Spleen (tissue), 11 donors: ENCODE results near the gene DPP9. TPM values are rescaled to one million over a fixed set of nuclear protein-coding genes. Genes with fewer than 3 reads are reported as not detected.
A peak's percentile ranks its signal among the peaks of the same experiment; 100 is the strongest.
"Not testable (repeated sequence)": the region's sequence is repeated elsewhere in the genome, so short reads cannot be mapped to it uniquely, and the experiment has no call there.

Experiments
- DNase-seq: peaks from one replicate; pipeline ENCODE4 v3.0.0-alpha.2; 2020
- H3K27ac ChIP-seq, 8 donors: fragments of 200-600 bp; sonication (generic) in 7 of 8; 1 replicate in 4 of 8; 2 replicates in 4 of 8; pipeline versions ENCODE4 v1.5.0 to v1.8.0; 2016 to 2021; ENCODE audit warnings: inconsistent platforms in 4 of 8, mild to moderate bottlenecking in 4 of 8, moderate library complexity in 1 of 8
- H3K27me3 ChIP-seq, 7 donors: fragments of 200-600 bp; sonication (generic) in 6 of 7; replicated peaks in 1 of 7; 1 replicate in 4 of 7; 2 replicates in 3 of 7; pipeline versions ENCODE4 v1.5.0 to v1.8.0; 2016 to 2021; ENCODE audit warnings: inconsistent platforms in 3 of 7, mild to moderate bottlenecking in 1 of 7
- H3K36me3 ChIP-seq, 6 donors: fragments of 200-600 bp; sonication (generic) in 5 of 6; 1 replicate in 4 of 6; 2 replicates in 2 of 6; pipeline versions ENCODE4 v1.5.0 to v1.8.0; 2016 to 2021; ENCODE audit warnings: inconsistent platforms in 2 of 6
- H3K4me1 ChIP-seq, 6 donors: fragments of 200-600 bp; sonication (generic) in 5 of 6; 1 replicate in 3 of 6; 2 replicates in 3 of 6; pipeline versions ENCODE4 v1.5.0 to v1.8.0; 2016 to 2021; ENCODE audit warnings: inconsistent platforms in 3 of 6
- H3K4me3 ChIP-seq, 8 donors: fragments of 200-600 bp; sonication (generic) in 7 of 8; 1 replicate in 4 of 8; 2 replicates in 4 of 8; pipeline versions ENCODE4 v1.5.0 to v1.8.0; 2016 to 2021; ENCODE audit warnings: inconsistent platforms in 4 of 8, mild to moderate bottlenecking in 4 of 8, moderate library complexity in 2 of 8
- H3K9me3 ChIP-seq, 8 donors: fragments of 200-600 bp; sonication (generic) in 7 of 8; 1 replicate in 4 of 8; 2 replicates in 4 of 8; pipeline versions ENCODE4 v1.5.0 to v1.8.0; 2016 to 2021; ENCODE audit warnings: inconsistent platforms in 4 of 8
- CTCF ChIP-seq, 11 experiments: fragments of 200-600 bp in 7 of 11; fragments of 450-650 bp in 4 of 11; sonication (generic) in 4 of 11; IDR thresholded peaks in 8 of 11; conservative IDR thresholded peaks in 3 of 11; 1 replicate in 7 of 11; 2 replicates in 4 of 11; pipeline versions ENCODE4 v1.4.0 to v1.8.0; 2016 to 2021; ENCODE audit warnings: antibody characterized with exemption in 11 of 11, inconsistent platforms in 4 of 11, mild to moderate bottlenecking in 1 of 11
- POLR2A ChIP-seq, 3 donors: fragments of 450-650 bp; IDR thresholded peaks; one replicate each; pipeline ENCODE4 v1.5.1; 2017; ENCODE audit warnings: antibody characterized with exemption in 3 of 3, mild to moderate bottlenecking in 1 of 3
- POLR2AphosphoS5 ChIP-seq, 3 donors: sonication (generic); formaldehyde crosslinking; IDR thresholded peaks; one replicate each; pipeline ENCODE4 v1.5.1; 2017; ENCODE audit warnings: antibody characterized with exemption in 3 of 3
- WGBS, 5 donors: extraction: QIAGEN DNeasy Blood & Tissue Kit in 3 of 5; methylation state at CpG; one replicate each; pipeline versions ENCODE4 v1.1.5 to v1.1.7; 2013 to 2018; 5-methylcytosine and 5-hydroxymethylcytosine counted together
- intact Hi-C: fragments of 100-400 bp; cut with DNase I; formaldehyde crosslinking; loops from one replicate; pipeline ENCODE4 v1.15.0; 2023; ENCODE audit warnings: low total_unique reads
- polyA plus RNA-seq, 3 donors: library from polyadenylated mRNA; stranded (reverse); fragments of 200-250 nt; gene quantifications; one replicate each; pipeline ENCODE4 v1.2.1, GENCODE V29; 2013
- total RNA-seq, 7 donors: library from RNA; depleted of rRNA in 3 of 7; stranded (reverse); fragments of >200 nt in 3 of 7; fragmentation: NEBNext Ultra II Directional in 4 of 7; extraction: Animal tissue kit (Norgen Biotek cat#: 25700) in 4 of 7; gene quantifications; one replicate each; pipeline versions ENCODE4 v1.1.0 to v1.2.1, GENCODE V29; 2016 to 2021
- donor health status: healthy with polysubstance abuse.
- donor health status: DM: no; HTN: no; CAD: no; lungs with moderate emphysema.
- donor health status: DM: no; HTN: no; CAD: no.
- donor health status: Bipolar disorder and iron deficiency.
- donor health status: healthy.
- donor health status: DM: no; HTN: no; CAD: no.
- donor health status: DM: yes; HTN: yes; CAD: no.

The DPP9 gene
- total and polyA plus RNA-seq, 10 donors = 22.8 to 89.9 (median 64.9) TPM

- intact Hi-C loops = no loop called here
- Histone ChIP-seq H3K4me1 (peaks cover 0 to 11% (median 3%) of the 10 kb centered on the region in 6 donors), H3K4me3 (no peak overlapping the region), H3K27ac (no peak overlapping the region), H3K9me3 (no peaks in the 10 kb centered on the region), H3K36me3 (no peaks in the 10 kb centered on the region), H3K27me3 (peaks cover 0 to 55% (median 0%) of the 10 kb centered on the region in 7 donors)
- no peak for TF ChIP-seq CTCF (IDR thresholded peaks at IDR 0.05 in 8 of 11, conservative IDR thresholded peaks at IDR 0.05 in 3 of 11)
- TF ChIP-seq POLR2AphosphoS5 (IDR thresholded peaks at IDR 0.05) = no peak
- no peak for TF ChIP-seq POLR2A (IDR thresholded peaks at IDR 0.05)
- 65 to 74% (median 68%) methylated on average over 7 to 8 of the region's 8 CpGs for WGBS, 5 donors
- no peak for DNase-seq
Observed at GRCh38 chr19:4745986-4746385, 22.3 kb upstream of the DPP9 start.

- 65 to 86% (median 82%) methylated on average over 10 of the region's 10 CpGs for WGBS, 5 donors
- DNase-seq, H3K4me3 ChIP-seq, intact Hi-C loops, H3K36me3 ChIP-seq, H3K9me3 ChIP-seq: not testable (repeated sequence)
- Histone ChIP-seq H3K4me1 (peaks cover 0 to 11% (median 3%) of the 10 kb centered on the region in 6 donors), H3K27me3 (peaks cover 0 to 55% (median 0%) of the 10 kb centered on the region in 7 donors), H3K27ac (peak overlapping the region in 7 of 8 donors; percentile 12 to 70 (median 51))
Observed at GRCh38 chr19:4745175-4745574, 21.5 kb upstream of the DPP9 start.

GRCh38 chr19:4744451-4745174, 21.0 kb upstream of the DPP9 start:
- Histone ChIP-seq H3K9me3 (no peaks in the 10 kb centered on the region), H3K27ac (peak overlapping the region in 7 of 8 donors; percentile 12 to 70 (median 51)), H3K36me3 (no peaks in the 10 kb centered on the region), H3K27me3 (peaks cover 0 to 55% (median 0%) of the 10 kb centered on the region in 7 donors), H3K4me1 (peaks cover 0 to 11% (median 3%) of the 10 kb centered on the region in 6 donors), H3K4me3 (no peak overlapping the region)
- DNase-seq = no peak
- TF ChIP-seq POLR2AphosphoS5 (IDR thresholded peaks at IDR 0.05) (peak in 1 of 3 donors; percentile 31), CTCF (IDR thresholded peaks at IDR 0.05 in 8 of 11, conservative IDR thresholded peaks at IDR 0.05 in 3 of 11) (no peak)
- intact Hi-C loops = no loop called here
- WGBS, 5 donors = 40 to 60% (median 52%) methylated on average over 8 of the region's 8 CpGs

GRCh38 chr19:4742723-4743646, 19.3 kb upstream of the DPP9 start:
- DNase-seq = no peak
- Histone ChIP-seq H3K4me1 (peaks cover 0 to 8% (median 2%) of the 10 kb centered on the region in 6 donors), H3K36me3 (no peaks in the 10 kb centered on the region), H3K27me3 (peaks cover 0 to 51% (median 0%) of the 10 kb centered on the region in 7 donors), H3K9me3 (no peaks in the 10 kb centered on the region), H3K4me3 (no peak overlapping the region), H3K27ac (peak overlapping the region in 6 of 8 donors; percentile 26 to 70 (median 58))
- TF ChIP-seq POLR2A (IDR thresholded peaks at IDR 0.05) = no peak
- TF ChIP-seq POLR2AphosphoS5 (IDR thresholded peaks at IDR 0.05) = peak in 1 of 3 donors; percentile 24
- 18 to 30% (median 19%) methylated on average over 12 of the region's 12 CpGs for WGBS, 5 donors
- intact Hi-C loops = no loop called here
